ENCODE measurements around the gene POLR2E. TPM values are rescaled to one million over a fixed set of nuclear protein-coding genes. Genes with fewer than 3 reads are reported as not detected.

Gene POLR2E
- polyA plus RNA-seq, 1 of the 3 experiments (the other 2 are of a cell fraction): 283 TPM

- Histone ChIP-seq H3K9me2 (no peaks in the 10 kb centered on the region), H2AFZ (ENCODE audit: low read depth) (0 out of 2 replicates have a peak within 1 kb of the TSS, but pooled peaks have one; percentile 42), H3K79me2 (ENCODE audit: insufficient read depth) (no peaks in the 10 kb centered on the region), H3K27ac (ENCODE audit: low read depth in 2 of 2, low read length in 1 of 2) (peak within 1 kb of the TSS; percentile 3 to 24; a peak in 1 of 4 replicates), H3F3A (replicated peaks; ENCODE audit: insufficient read depth) (peaks cover 36% of the 10 kb centered on the region), H3K4me1 (ENCODE audit: control insufficient read depth in 1 of 2, insufficient read depth in 2 of 2, low read depth in 1 of 2, low read length in 1 of 2) (peaks cover 0 to 31% of the 10 kb centered on the region in 2 experiments; a peak in 2 of 4 replicates), H3K36me3 (replicated peaks in 1 of 2; ENCODE audit: control insufficient read depth in 1 of 2, insufficient read depth in 2 of 2, low read length in 1 of 2) (peaks cover 10 to 14% of the 10 kb centered on the region in 2 experiments), H4K20me1 (ENCODE audit: insufficient read depth) (peaks cover 28% of the 10 kb centered on the region), H3K4me2 (peak within 1 kb of the TSS; percentile 96), H3K4me3 (ENCODE audit: low read depth in 2 of 2, low read length in 1 of 2) (peak within 1 kb of the TSS; percentile 67 to 87), H3K9ac (peak within 1 kb of the TSS; percentile 49), H3K9me3 (no peaks in the 10 kb centered on the region), H3K27me3 (ENCODE audit: insufficient read depth) (no peaks in the 10 kb centered on the region)
- CTCF ChIA-PET: interaction anchor here (0.6 to 1.7 kb wide), 5 partner anchors 16 to 227 kb away, joined by 3 to 6 read pairs (median 4); partner anchors contain the start of gene GPX4
- POLR2A ChIA-PET: interaction anchor here (1.0 kb wide), 1 partner anchor 9 kb away, joined by 4 read pairs; no protein-coding TSS in a partner anchor
- WGBS (ENCODE audit: low lambda C conversion rate): 4% methylated on average over 23 of the region's 56 CpGs
- DNase-seq: peak; percentile 98
- no peak for TF ChIP-seq FOXM1 (IDR thresholded peaks at IDR 0.05; ENCODE audit: low read depth)
- no peak for TF ChIP-seq TEAD4 (IDR thresholded peaks at IDR 0.05; ENCODE audit: borderline replicate concordance, insufficient read depth)
- TF ChIP-seq CTCF (IDR thresholded peaks at IDR 0.05): no peak
- peak; percentile 67; the same call in 1 of the 2 replicates for TF ChIP-seq SIN3A (IDR thresholded peaks at IDR 0.05; ENCODE audit: borderline replicate concordance, low read depth, low read length)
- TF ChIP-seq RFX5 (IDR thresholded peaks at IDR 0.05; ENCODE audit: low read length): no peak
- TF ChIP-seq FOXJ3 (CRISPR knock-in tag; IDR thresholded peaks at IDR 0.05): no peak
- no peak for TF ChIP-seq ZBTB33 (IDR thresholded peaks at IDR 0.05; ENCODE audit: borderline replicate concordance, low read depth)
- no peak; the same call in 1 of the 2 replicates for TF ChIP-seq GABPA (IDR thresholded peaks at IDR 0.05; ENCODE audit: low read depth)
- no peak for TF ChIP-seq EZH2phosphoT487 (IDR thresholded peaks at IDR 0.05; ENCODE audit: borderline replicate concordance, low read depth)
- no peak; a peak in 1 of 4 replicates for TF ChIP-seq EP300 (IDR thresholded peaks at IDR 0.05; ENCODE audit: borderline replicate concordance in 1 of 2, low read depth in 1 of 2, low read length in 1 of 2)
- no peak for TF ChIP-seq REST (IDR thresholded peaks at IDR 0.05; ENCODE audit: low read depth, low read length)
- TF ChIP-seq RCOR1 (IDR thresholded peaks at IDR 0.05; ENCODE audit: low read length): no peak
- peak; percentile 85 for TF ChIP-seq NRF1 (IDR thresholded peaks at IDR 0.05; ENCODE audit: low read depth, low read length)
- TF ChIP-seq MAX (IDR thresholded peaks at IDR 0.05; ENCODE audit: low read depth): peak; percentile 50; the same call in 1 of the 2 replicates
- peak; percentile 78 for TF ChIP-seq IRF3 (IDR thresholded peaks at IDR 0.05; ENCODE audit: low read depth, low read length)
- no peak for TF ChIP-seq GATA2 (CRISPR knock-in tag; IDR thresholded peaks at IDR 0.05)
- no peak for TF ChIP-seq ELF1 (IDR thresholded peaks at IDR 0.05)
- TF ChIP-seq SMC3 (IDR thresholded peaks at IDR 0.05; ENCODE audit: low read depth, low read length): no peak
- TF ChIP-seq FOSL2 (IDR thresholded peaks at IDR 0.05; ENCODE audit: borderline replicate concordance, low read depth): no peak; the same call in 1 of the 2 replicates
- TF ChIP-seq RXRA (IDR thresholded peaks at IDR 0.05; ENCODE audit: borderline replicate concordance, low read depth): no peak
- 0 out of 2 replicates have a peak, but pooled peaks have one; percentile 18 for TF ChIP-seq MXI1 (IDR thresholded peaks at IDR 0.05; ENCODE audit: low read depth, low read length)
- no peak for TF ChIP-seq RAD21 (IDR thresholded peaks at IDR 0.05; ENCODE audit: low read length)
Observed at GRCh38 chr19:1039646-1040475, 55.3 kb downstream of the POLR2E start, which contains the start of gene ABCA7. TSS of gene ABCA7 (plus strand) at chr19:1040107. CDS start at chr19:1041362, 1,255 bp downstream.
